Measurements from ENCODE around the gene RAD51B.

RAD51B gene

GRCh38 chr14:68192935-68193334, 373.4 kb downstream of the RAD51B start:
- TF ChIP-seq CTCF (IDR thresholded peaks at IDR 0.05; ENCODE audit: extremely low read depth, missing control alignments), result no peak
- DNase-seq (ENCODE audit: low spot score), result no peak

GRCh38 chr14:68193970-68194681, 374.5 kb downstream of the RAD51B start:
- no peak for TF ChIP-seq CTCF (IDR thresholded peaks at IDR 0.05; ENCODE audit: extremely low read depth, missing control alignments)
- no peak for DNase-seq (ENCODE audit: low spot score)

GRCh38 chr14:68195126-68195525, 375.5 kb downstream of the RAD51B start:
- no peak for DNase-seq (ENCODE audit: low spot score)
- no peak for TF ChIP-seq CTCF (IDR thresholded peaks at IDR 0.05; ENCODE audit: extremely low read depth, missing control alignments)

GRCh38 chr14:68198713-68199495, 379.3 kb downstream of the RAD51B start:
- no peak for TF ChIP-seq CTCF (IDR thresholded peaks at IDR 0.05; ENCODE audit: extremely low read depth, missing control alignments)
- DNase-seq (ENCODE audit: low spot score), result no peak

GRCh38 chr14:68199554-68200151, 380.1 kb downstream of the RAD51B start:
- DNase-seq (ENCODE audit: low spot score), result no peak
- no peak for TF ChIP-seq CTCF (IDR thresholded peaks at IDR 0.05; ENCODE audit: extremely low read depth, missing control alignments)

GRCh38 chr14:68203871-68204270, 384.3 kb downstream of the RAD51B start:
- DNase-seq (ENCODE audit: low spot score), result no peak
- no peak for TF ChIP-seq CTCF (IDR thresholded peaks at IDR 0.05; ENCODE audit: extremely low read depth, missing control alignments)

GRCh38 chr14:68208218-68208617, 388.6 kb downstream of the RAD51B start:
- no peak for TF ChIP-seq CTCF (IDR thresholded peaks at IDR 0.05; ENCODE audit: extremely low read depth, missing control alignments)
- DNase-seq (ENCODE audit: low spot score), result no peak

All from GM20000 (cell line).